ENCODE measurements around the gene DIAPH2. TPM values are rescaled to one million over a fixed set of nuclear protein-coding genes. Genes with fewer than 3 reads are reported as not detected.

Gene DIAPH2
- total and polyA plus RNA-seq, 2 experiments from 2014 or later: 16.2 to 56.6 TPM

- Mint-ChIP-seq H3K36me3 (ENCODE audit: low read depth) (peaks cover 3% of the 10 kb centered on the region; the same call in 1 of the 3 replicates), H3K27ac (no peak overlapping the region), H3K9me3 (no peaks in the 10 kb centered on the region), H3K4me3 (no peak overlapping the region), H3K4me1 (peaks cover 21% of the 10 kb centered on the region), H3K27me3 (ENCODE audit: insufficient read depth, low read depth, poor library complexity) (peaks cover 4% of the 10 kb centered on the region)
- no peaks in the 10 kb centered on the region for H3K79me2 ChIP-seq (replicated peaks; ENCODE audit: insufficient read depth)
- TF ChIP-seq EZH2 (IDR thresholded peaks at IDR 0.05; ENCODE audit: low read depth, unreplicated experiment) (no peak), ZNF331 (CRISPR knock-in tag; IDR thresholded peaks at IDR 0.05; ENCODE audit: low read depth) (no peak), ZNF114 (CRISPR knock-in tag; IDR thresholded peaks at IDR 0.05) (no peak), POLR2AphosphoS5 (IDR thresholded peaks at IDR 0.05; ENCODE audit: low read depth) (no peak), ETS1 (IDR thresholded peaks at IDR 0.05) (no peak), NANOG (IDR thresholded peaks at IDR 0.05; ENCODE audit: borderline replicate concordance) (no peak), JUNB (IDR thresholded peaks at IDR 0.05; ENCODE audit: unreplicated experiment) (no peak)
- TF ChIP-seq, protein P1, sequence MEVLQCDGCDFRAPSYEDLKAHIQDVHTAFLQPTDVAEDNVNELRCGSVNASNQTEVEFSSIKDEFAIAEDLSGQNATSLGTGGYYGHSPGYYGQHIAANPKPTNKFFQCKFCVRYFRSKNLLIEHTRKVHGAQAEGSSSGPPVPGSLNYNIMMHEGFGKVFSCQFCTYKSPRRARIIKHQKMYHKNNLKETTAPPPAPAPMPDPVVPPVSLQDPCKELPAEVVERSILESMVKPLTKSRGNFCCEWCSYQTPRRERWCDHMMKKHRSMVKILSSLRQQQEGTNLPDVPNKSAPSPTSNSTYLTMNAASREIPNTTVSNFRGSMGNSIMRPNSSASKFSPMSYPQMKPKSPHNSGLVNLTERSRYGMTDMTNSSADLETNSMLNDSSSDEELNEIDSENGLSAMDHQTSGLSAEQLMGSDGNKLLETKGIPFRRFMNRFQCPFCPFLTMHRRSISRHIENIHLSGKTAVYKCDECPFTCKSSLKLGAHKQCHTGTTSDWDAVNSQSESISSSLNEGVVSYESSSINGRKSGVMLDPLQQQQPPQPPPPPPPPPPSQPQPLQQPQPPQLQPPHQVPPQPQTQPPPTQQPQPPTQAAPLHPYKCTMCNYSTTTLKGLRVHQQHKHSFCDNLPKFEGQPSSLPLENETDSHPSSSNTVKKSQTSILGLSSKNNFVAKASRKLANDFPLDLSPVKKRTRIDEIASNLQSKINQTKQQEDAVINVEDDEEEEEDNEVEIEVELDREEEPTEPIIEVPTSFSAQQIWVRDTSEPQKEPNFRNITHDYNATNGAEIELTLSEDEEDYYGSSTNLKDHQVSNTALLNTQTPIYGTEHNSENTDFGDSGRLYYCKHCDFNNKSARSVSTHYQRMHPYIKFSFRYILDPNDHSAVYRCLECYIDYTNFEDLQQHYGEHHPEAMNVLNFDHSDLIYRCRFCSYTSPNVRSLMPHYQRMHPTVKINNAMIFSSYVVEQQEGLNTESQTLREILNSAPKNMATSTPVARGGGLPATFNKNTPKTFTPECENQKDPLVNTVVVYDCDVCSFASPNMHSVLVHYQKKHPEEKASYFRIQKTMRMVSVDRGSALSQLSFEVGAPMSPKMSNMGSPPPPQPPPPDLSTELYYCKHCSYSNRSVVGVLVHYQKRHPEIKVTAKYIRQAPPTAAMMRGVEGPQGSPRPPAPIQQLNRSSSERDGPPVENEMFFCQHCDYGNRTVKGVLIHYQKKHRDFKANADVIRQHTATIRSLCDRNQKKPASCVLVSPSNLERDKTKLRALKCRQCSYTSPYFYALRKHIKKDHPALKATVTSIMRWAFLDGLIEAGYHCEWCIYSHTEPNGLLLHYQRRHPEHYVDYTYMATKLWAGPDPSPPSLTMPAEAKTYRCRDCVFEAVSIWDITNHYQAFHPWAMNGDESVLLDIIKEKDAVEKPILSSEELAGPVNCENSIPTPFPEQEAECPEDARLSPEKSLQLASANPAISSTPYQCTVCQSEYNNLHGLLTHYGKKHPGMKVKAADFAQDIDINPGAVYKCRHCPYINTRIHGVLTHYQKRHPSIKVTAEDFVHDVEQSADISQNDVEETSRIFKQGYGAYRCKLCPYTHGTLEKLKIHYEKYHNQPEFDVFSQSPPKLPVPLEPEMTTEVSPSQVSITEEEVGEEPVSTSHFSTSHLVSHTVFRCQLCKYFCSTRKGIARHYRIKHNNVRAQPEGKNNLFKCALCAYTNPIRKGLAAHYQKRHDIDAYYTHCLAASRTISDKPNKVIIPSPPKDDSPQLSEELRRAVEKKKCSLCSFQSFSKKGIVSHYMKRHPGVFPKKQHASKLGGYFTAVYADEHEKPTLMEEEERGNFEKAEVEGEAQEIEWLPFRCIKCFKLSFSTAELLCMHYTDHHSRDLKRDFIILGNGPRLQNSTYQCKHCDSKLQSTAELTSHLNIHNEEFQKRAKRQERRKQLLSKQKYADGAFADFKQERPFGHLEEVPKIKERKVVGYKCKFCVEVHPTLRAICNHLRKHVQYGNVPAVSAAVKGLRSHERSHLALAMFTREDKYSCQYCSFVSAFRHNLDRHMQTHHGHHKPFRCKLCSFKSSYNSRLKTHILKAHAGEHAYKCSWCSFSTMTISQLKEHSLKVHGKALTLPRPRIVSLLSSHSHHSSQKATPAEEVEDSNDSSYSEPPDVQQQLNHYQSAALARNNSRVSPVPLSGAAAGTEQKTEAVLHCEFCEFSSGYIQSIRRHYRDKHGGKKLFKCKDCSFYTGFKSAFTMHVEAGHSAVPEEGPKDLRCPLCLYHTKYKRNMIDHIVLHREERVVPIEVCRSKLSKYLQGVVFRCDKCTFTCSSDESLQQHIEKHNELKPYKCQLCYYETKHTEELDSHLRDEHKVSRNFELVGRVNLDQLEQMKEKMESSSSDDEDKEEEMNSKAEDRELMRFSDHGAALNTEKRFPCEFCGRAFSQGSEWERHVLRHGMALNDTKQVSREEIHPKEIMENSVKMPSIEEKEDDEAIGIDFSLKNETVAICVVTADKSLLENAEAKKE (CRISPR knock-in tag; IDR thresholded peaks at IDR 0.05): no peak
- no peak overlapping the region for H3K27ac ChIP-seq (ENCODE audit: low read depth)
- peaks cover 20% of the 10 kb centered on the region for H3K4me1 ChIP-seq (ENCODE audit: insufficient read depth)
- H3K9me2 ChIP-seq (ENCODE audit: insufficient read depth): no peaks in the 10 kb centered on the region
- no peak for ATAC-seq
- no peak for DNase-seq (ENCODE audit: low spot score)
- H3K27me3 ChIP-seq (ENCODE audit: insufficient read depth): no peaks in the 10 kb centered on the region
- no peaks in the 10 kb centered on the region for H3K36me3 ChIP-seq (ENCODE audit: insufficient read depth)
- H4K20me1 ChIP-seq (replicated peaks; ENCODE audit: insufficient read depth): no peaks in the 10 kb centered on the region
- no peaks in the 10 kb centered on the region for H3F3A ChIP-seq (replicated peaks; ENCODE audit: low read depth)
- no peak overlapping the region for H3K4me2 ChIP-seq
- no peak overlapping the region for H3K4me3 ChIP-seq
- H2AFZ ChIP-seq: no peak overlapping the region
Measured at GRCh38 chrX:97452283-97452682, 767.6 kb downstream of the DIAPH2 start.

Measured in GM23338 (cell line).